Pancreas (tissue), 10 donors: Measurements from ENCODE around the gene MYRF. TPM values are rescaled to one million over a fixed set of nuclear protein-coding genes. Genes with fewer than 3 reads are reported as not detected.

Source experiments
- ATAC-seq, 4 donors: fragments of 200-7000 bp; cut with Tn5 transposase; one replicate each; pipeline versions ENCODE4 v1.8.0 to v1.9.1; 2020; ENCODE audit warnings: mild to moderate bottlenecking in 4 of 4, moderate library complexity in 4 of 4
- DNase-seq, 6 donors: peaks; one replicate each; pipeline ENCODE4 v3.0.0-alpha.2; 2020
- FAIRE-seq: peaks from 2 replicates; lab custom pipeline; 2012; peaks lifted over from hg19 to GRCh38; lab: Jason Lieb, UNC
- H3K27ac ChIP-seq, 4 donors: fragments of 200-600 bp; sonication (generic); 1 replicate in 3 of 4; 2 replicates in 1 of 4; pipeline versions ENCODE4 v1.5.0 to v1.8.0; 2020
- H3K27me3 ChIP-seq, 4 donors: fragments of 200-600 bp; one replicate each; pipeline ENCODE4 v1.8.0; 2021
- H3K36me3 ChIP-seq, 3 donors: fragments of 200-600 bp; sonication (generic) in 1 of 3; one replicate each; pipeline versions ENCODE4 v1.5.0 to v1.8.0; 2020 to 2021
- H3K4me1 ChIP-seq, 3 donors: fragments of 200-600 bp; one replicate each; pipeline ENCODE4 v1.8.0; 2021
- H3K4me3 ChIP-seq, 4 donors: fragments of 200-600 bp; sonication (generic) in 2 of 4; one replicate each; pipeline versions ENCODE4 v1.5.0 to v1.8.0; 2020 to 2021
- H3K9me3 ChIP-seq, 4 donors: fragments of 200-600 bp; one replicate each; pipeline ENCODE4 v1.8.0; 2021
- WGBS, 2 donors: extraction: QIAGEN DNeasy Blood & Tissue Kit; methylation state at CpG; one replicate each; pipeline ENCODE4 v1.1.7; 2013; 5-methylcytosine and 5-hydroxymethylcytosine counted together
- intact Hi-C, 3 donors: fragments of 100-400 bp; cut with DNase I; formaldehyde crosslinking; loops; one replicate each; pipeline versions ENCODE4 v1.11.1 to v1.14.2; 2022
- polyA plus RNA-seq, 2 donors: library from polyadenylated mRNA; stranded (reverse); fragments of 200-250 nt; gene quantifications; one replicate each; pipeline ENCODE4 v1.2.3, GENCODE V29; 2013
- total RNA-seq, 6 donors: library from RNA; stranded (reverse); fragmentation: NEBNext Ultra II Directional in 4 of 6; extraction: Animal tissue kit (Norgen Biotek cat#: 25700) in 4 of 6; gene quantifications; one replicate each; pipeline versions ENCODE4 v1.2.1 to v1.2.4, GENCODE V29; 2021 to 2023
- TF ChIP-seq, protein P1 (sequence below), 4 donors: fragments of 200-600 bp; sonication (generic) in 3 of 4; IDR thresholded peaks; one replicate each; pipeline versions ENCODE4 v1.5.0 to v1.8.0; 2021; ENCODE audit warnings: antibody characterized with exemption in 4 of 4
- donor health status: healthy with polysubstance abuse.
- donor health status: DM: no; HTN: no; CAD: no; lungs with moderate emphysema.
- donor health status: DM: no; HTN: no; CAD: no.
- donor health status: control.
- donor health status: control.
- donor health status: Bipolar disorder and iron deficiency.
- donor health status: DM: yes; HTN: yes; CAD: no.
- donor health status: DM: no; HTN: no; CAD: no.
- donor health status: DM: no; HTN: no; CAD: no.
- donor health status: DM: yes; HTN: yes; CAD: no.

MYRF gene
- total and polyA plus RNA-seq, 8 donors: 19.1 to 69.3 (median 30.2) TPM

DNA sequence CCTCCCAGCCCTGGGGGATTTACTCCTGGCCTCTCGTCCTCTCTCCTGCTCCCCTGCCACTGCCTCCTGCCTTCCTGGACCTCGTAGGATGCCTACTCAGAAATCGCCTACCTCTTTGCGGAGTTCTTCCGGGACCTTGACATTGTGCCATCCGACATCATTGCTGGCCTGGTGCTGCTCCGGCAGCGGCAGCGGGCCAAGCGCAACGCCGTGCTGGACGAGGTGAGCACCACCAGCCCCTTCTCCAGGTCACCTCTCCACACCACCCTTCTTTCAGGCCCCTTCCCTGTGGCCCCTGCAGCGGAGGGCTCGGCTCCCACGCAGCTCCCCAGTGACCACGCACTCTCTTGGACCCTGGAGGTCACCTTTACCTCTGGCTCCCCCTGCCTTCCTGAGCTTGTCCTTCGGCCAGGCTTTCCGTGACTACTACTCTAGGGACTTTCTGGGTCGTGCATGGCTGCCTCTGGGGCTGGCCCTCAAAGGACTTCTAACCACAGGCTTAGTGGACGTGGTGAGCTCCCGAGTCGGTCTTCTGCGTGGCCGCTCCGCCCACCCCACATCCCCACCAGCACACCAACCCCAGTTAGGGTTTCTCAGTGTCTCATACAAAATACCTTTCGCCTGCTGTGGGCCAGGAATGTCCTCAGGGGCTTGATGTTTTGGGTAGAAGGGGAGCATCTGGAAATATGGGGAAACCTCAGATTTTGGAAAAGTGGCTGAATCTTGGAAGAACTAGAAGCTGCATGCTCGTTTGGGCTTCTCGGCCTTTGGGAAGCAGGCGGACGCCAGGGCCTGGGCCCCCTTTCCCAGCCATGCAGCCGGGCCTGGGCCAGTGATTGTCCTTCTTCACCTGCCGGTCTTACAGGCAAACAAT lies 24.1 kb upstream of the MYRF start:
- H3K9me3 ChIP-seq: no peaks in the 10 kb centered on the region
- no peaks in the 10 kb centered on the region for H3K27me3 ChIP-seq
- H3K4me1 ChIP-seq: peaks cover 0 to 19% (median 5%) of the 10 kb centered on the region in 3 donors
- intact Hi-C loops: no loop called here
- H3K4me3 ChIP-seq: no peak overlapping the region
- DNase-seq (no peak), FAIRE-seq (no peak), ATAC-seq (no peak)
- TF ChIP-seq, protein P1, sequence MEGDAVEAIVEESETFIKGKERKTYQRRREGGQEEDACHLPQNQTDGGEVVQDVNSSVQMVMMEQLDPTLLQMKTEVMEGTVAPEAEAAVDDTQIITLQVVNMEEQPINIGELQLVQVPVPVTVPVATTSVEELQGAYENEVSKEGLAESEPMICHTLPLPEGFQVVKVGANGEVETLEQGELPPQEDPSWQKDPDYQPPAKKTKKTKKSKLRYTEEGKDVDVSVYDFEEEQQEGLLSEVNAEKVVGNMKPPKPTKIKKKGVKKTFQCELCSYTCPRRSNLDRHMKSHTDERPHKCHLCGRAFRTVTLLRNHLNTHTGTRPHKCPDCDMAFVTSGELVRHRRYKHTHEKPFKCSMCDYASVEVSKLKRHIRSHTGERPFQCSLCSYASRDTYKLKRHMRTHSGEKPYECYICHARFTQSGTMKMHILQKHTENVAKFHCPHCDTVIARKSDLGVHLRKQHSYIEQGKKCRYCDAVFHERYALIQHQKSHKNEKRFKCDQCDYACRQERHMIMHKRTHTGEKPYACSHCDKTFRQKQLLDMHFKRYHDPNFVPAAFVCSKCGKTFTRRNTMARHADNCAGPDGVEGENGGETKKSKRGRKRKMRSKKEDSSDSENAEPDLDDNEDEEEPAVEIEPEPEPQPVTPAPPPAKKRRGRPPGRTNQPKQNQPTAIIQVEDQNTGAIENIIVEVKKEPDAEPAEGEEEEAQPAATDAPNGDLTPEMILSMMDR (IDR thresholded peaks at IDR 0.05): no peak
- 93 to 94% methylated on average over 33 of the region's 33 CpGs for WGBS, 2 donors
- peaks cover 0 to 28% (median 0%) of the 10 kb centered on the region in 3 donors for H3K36me3 ChIP-seq
- no peak overlapping the region for H3K27ac ChIP-seq

DNA sequence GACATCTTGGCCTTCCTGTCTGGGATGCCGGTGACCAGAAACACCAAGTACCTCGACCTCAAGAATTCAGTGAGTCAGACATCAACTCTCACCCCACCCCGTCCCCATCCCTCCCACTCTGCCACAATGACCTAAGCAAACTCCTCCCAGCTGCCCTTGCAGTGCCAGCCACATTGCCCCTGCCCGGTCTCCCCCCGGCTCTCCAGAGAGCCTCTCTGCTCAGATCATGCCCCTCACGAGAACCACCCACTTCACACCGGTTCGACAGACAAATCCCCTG lies 23.6 kb upstream of the MYRF start:
- DNase-seq (no peak), ATAC-seq (no peak), FAIRE-seq (no peak)
- Histone ChIP-seq H3K27ac (no peak overlapping the region), H3K4me1 (peaks cover 0 to 19% (median 5%) of the 10 kb centered on the region in 3 donors), H3K4me3 (no peak overlapping the region), H3K9me3 (no peaks in the 10 kb centered on the region), H3K36me3 (peaks cover 0 to 23% (median 0%) of the 10 kb centered on the region in 3 donors), H3K27me3 (no peaks in the 10 kb centered on the region)
- intact Hi-C loops: no loop called here
- TF ChIP-seq, protein P1 (IDR thresholded peaks at IDR 0.05): no peak
- WGBS, 2 donors: 86 to 88% methylated on average over 8 of the region's 8 CpGs

DNA sequence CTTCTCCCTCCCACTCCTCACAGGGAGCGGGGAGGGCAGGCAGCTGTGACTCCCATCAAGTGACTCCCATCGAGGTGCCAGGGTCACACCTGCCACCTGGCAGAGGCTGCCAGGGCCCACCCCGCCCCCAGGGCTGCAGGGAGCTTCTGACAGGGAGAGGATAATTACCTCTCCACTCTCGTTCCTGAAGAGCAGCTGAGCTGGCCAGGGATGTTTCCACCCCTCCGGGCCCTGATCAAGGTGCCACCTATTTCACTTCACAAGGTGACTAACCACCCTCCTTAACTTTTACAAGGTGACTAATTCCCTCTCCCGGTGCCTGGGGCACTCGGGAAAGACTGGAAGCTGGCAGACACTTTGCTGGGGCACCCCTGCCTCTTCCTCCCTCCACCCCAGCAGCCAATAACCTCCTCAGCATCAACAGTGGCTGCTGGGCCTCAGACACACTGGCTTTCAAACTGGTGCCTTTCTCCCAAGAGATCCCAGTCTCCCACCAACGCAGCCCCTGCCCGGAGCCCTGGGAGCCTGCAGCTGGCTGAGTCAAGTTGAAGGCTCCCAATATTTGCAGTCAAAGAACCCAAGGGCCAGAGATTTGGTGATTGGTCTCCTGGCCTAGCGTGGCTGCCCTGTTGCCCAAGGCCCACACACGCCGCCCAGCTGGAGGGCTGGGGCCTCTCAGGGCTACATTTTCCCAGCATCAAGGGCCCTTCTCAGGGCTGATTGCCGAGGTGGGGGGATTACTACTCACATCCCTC lies 22.0 kb upstream of the MYRF start:
- DNase-seq (peak in 4 of 6 donors; percentile 48 to 75 (median 70)), ATAC-seq (peak; percentile 19 to 57 (median 44)), FAIRE-seq (no peak)
- H3K4me1 ChIP-seq: peaks cover 0 to 19% (median 5%) of the 10 kb centered on the region in 3 donors
- peak overlapping the region in 3 of 4 donors; percentile 17 to 41 (median 22) for H3K27ac ChIP-seq
- no peak overlapping the region for H3K4me3 ChIP-seq
- no peaks in the 10 kb centered on the region for H3K27me3 ChIP-seq
- peaks cover 0 to 23% (median 0%) of the 10 kb centered on the region in 3 donors for H3K36me3 ChIP-seq
- TF ChIP-seq, protein P1 (IDR thresholded peaks at IDR 0.05): no peak
- intact Hi-C loops: loop anchor here in 2 of 3 donors (5.0 to 10.0 kb wide), 2 partner anchors 46 to 58 kb away; partner anchors contain the start of gene DAGLA (in 1 of the 2)
- H3K9me3 ChIP-seq: no peaks in the 10 kb centered on the region
- WGBS, 2 donors: 37 to 40% methylated on average over 13 of the region's 13 CpGs

DNA sequence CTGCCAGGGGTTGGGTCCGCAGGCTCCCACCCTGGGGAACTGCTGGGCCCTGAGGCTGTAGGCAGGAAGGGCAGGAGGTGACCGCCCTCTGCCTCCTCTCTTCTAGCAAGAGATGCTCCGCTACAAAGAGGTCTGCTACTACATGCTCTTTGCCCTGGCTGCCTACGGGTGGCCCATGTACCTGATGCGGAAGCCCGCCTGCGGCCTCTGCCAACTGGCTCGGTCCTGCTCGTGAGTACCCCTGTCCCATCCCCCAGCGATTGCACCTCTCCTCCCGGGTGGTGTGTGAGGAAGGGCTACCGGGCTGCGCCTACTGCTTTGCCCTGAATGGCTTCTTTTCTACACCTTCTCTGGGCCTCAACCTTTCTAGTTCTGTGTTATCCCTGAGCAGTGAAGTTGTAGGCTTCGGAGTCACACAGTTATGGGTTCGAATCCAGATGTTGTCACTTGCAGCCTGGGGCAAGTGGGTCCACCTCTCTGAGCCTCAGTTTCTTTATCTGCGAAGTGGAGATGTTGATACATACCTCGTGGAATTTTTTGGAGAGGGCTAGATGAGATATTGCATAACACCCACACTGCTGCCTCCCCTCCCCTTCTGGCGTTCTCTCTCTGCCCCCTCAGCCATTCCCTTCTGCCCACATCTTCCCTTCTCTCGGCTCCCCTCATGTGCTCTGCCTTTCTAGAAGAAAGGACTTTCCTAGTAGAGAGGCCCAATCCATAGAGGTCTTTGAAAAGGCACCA lies 21.1 kb upstream of the MYRF start:
- Histone ChIP-seq H3K27ac (peak overlapping the region in 1 of 4 donors; percentile 41), H3K27me3 (no peaks in the 10 kb centered on the region), H3K9me3 (no peaks in the 10 kb centered on the region), H3K36me3 (peaks cover 0 to 26% (median 3%) of the 10 kb centered on the region in 3 donors), H3K4me3 (no peak overlapping the region), H3K4me1 (peaks cover 0 to 19% (median 5%) of the 10 kb centered on the region in 3 donors)
- WGBS, 2 donors: 84% methylated on average over 19 of the region's 19 CpGs
- TF ChIP-seq, protein P1 (IDR thresholded peaks at IDR 0.05): no peak
- intact Hi-C loops: loop anchor here in 2 of 3 donors (5.0 to 10.0 kb wide), 2 partner anchors 47 to 59 kb away; partner anchors contain the start of gene DAGLA (in 1 of the 2)
- ATAC-seq: no peak
- peak in 1 of 6 donors; percentile 67 for DNase-seq
- FAIRE-seq: no peak
